Activated T-cell treated with anti-CD3 and anti-CD28 coated beads for 24 hours (primary cell): ENCODE measurements around the gene PSMB9.

ENCODE experiments used
- DNase-seq: peaks from one replicate; pipeline ENCODE4 v3.0.0-alpha.2; 2020; ENCODE audit warnings: low read depth

The PSMB9 gene

DNA sequence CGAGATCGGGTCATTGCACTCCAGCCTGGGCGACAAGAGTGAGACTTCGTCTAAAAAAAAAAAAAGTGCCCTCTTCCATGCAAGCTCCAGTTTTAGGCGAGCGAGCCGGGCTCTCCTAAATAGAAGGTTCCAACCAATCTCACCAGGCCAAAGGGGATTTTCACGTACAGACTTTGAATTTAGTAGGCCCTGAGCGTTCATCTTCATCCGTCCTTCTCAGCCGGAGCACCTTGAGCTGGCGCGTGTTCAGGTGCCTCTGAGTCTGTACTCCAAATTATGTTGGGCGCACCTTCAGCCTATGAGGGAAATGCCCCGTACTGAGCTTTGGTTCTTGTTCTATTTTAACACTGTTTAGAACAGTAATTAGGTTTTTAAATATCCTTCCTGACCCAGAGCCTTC is 14.6 kb upstream of the PSMB9 start:
- no peak for DNase-seq

GRCh38 chr6:32840604-32841246 is 13.3 kb upstream of the PSMB9 start:
- DNase-seq: no peak

- no peak for DNase-seq
Observed at GRCh38 chr6:32842021-32842650, 11.9 kb upstream of the PSMB9 start.

DNA sequence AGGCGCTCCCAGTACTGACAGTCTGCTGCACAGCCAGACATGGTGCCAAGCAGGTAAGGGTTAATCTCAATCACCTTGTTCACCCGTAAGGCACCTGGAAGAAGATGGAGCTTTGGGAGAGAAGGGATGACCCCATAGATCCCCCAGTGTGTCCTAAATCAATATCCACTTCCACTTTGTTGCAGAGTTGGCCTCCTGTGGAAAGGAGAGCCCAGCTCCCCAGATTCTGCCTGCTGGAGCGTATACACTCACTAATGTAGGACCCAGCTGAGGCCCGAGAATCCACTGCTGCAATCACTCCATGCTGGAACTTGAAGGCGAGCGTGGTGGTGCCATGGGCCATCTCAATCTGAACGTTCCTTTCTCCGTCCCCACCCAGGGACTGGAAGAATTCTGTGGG is 11.3 kb upstream of the PSMB9 start:
- no peak for DNase-seq

- DNase-seq: no peak
Observed at GRCh38 chr6:32843331-32843978, 10.5 kb upstream of the PSMB9 start.

- peak; percentile 96 for DNase-seq
Observed at GRCh38 chr6:32843979-32844838, 9.8 kb upstream of the PSMB9 start, which contains the start of gene PSMB8. Gene PSMB8, minus strand, starts transcription at chr6:32844047. Its CDS starts 51 bp downstream, at chr6:32843996.

DNA sequence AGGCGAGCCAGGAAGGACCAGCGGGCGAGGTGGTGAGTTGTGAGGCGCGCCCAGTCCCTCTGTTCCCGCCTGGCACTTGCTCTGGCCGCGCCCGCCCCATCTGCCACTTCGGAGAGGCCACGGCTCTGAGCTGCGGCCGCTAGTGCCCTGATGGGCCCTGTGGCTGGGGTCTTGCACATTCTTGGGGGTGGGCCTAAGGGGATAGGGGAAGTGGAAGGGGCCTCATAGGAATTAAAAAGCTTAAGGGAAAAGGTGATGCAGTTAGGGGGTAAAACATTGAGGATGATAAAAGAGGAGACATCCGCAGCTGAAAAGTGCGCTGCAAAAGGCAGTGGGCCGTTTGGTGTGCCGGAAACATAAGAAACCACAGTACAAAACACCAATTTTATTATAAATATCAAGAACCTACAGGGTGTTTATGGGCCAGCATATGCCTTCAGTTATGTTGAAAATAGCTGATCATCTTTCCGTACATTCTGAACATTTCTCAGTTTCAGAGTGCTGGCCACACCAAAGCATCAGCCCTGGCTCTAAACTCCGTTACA is 9.1 kb upstream of the PSMB9 start:
- no peak for DNase-seq

GRCh38 chr6:32845384-32845884 is 8.6 kb upstream of the PSMB9 start:
- DNase-seq: peak; percentile 35

GRCh38 chr6:32847004-32847403 is 7.0 kb upstream of the PSMB9 start:
- DNase-seq: no peak

DNA sequence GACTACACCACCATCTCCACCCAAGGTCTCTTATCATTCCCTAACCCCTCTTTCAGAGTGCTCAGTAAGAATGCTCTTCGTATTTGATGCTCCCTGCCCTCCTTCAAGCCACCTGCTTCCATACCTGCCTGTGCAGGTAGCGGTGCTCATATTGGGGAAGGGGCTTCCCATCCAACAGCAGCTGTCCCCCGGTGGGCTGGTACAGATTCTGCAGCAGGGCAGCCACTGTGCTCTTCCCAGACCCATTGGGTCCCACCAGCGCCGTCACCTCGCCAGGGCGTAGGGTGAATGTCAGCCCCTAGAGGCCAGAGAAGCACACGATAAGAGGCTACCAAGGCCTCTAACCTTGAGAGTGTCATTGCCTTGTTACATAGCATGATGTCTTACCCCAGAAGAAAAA is 6.2 kb upstream of the PSMB9 start:
- DNase-seq: no peak

DNA sequence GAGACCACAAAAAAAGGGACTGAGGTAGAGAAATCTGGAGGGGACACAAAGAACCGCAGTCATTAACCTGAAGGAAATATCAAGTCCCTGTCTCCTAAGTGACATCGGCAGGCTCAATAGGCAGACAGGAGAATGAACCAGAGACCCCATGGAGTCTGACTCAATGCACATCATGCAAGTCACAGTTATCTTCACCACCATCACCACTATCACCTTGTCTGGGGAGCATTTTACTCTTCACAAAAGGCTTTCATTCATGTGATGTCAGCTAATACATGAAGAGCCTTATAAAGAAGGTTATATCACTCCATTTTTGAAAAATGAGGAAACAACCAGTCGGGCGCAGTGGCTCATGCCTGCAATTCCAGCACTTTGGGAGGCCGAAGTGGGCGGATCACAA is 4.9 kb upstream of the PSMB9 start:
- no peak for DNase-seq

- no peak for DNase-seq
Observed at GRCh38 chr6:32851025-32851424, 3.0 kb upstream of the PSMB9 start.

- no peak for DNase-seq
Observed at GRCh38 chr6:32852018-32852843, 1.8 kb upstream of the PSMB9 start.

GRCh38 chr6:32852844-32853540 is 1.0 kb upstream of the PSMB9 start:
- DNase-seq: no peak

DNA sequence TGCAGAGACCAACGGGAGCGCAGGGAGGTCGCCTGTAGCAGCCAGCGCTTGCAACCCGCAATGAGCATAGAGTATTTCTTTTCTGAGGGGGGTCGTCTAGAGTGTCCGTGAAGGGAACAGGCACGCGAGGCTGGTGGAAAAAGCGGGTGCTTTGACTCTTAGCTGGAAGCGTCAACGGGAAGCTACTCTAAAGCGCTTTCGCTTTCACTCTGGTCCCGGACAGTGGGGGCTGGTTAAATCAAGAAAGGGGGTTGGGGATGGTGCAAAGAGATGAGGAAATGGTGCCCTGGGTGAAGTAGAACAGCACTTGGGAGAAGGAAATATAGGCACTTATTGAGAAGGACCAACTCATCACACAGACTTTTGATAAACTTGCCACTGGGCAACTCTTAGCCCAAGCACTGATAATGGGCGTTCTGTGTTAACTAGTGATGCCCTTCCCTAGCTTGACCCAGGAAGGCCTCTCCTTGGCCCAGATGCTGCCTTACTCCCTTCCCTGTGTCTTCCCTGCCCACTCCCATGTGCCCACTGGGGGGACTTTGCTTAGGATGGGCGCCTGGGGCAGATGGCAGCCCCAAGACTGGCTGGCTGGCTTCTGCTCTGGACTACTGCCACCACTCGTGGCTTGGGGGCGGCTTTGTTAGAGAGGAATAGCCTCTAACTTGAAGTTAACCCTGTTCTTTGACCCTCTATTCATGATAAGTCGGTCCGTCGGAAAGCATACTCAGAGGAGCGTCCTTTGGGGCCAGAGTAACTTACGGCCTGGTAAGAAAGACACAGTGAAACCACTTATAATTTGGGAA is 585 bp downstream of the PSMB9 start:
- peak; percentile 61 for DNase-seq

DNA sequence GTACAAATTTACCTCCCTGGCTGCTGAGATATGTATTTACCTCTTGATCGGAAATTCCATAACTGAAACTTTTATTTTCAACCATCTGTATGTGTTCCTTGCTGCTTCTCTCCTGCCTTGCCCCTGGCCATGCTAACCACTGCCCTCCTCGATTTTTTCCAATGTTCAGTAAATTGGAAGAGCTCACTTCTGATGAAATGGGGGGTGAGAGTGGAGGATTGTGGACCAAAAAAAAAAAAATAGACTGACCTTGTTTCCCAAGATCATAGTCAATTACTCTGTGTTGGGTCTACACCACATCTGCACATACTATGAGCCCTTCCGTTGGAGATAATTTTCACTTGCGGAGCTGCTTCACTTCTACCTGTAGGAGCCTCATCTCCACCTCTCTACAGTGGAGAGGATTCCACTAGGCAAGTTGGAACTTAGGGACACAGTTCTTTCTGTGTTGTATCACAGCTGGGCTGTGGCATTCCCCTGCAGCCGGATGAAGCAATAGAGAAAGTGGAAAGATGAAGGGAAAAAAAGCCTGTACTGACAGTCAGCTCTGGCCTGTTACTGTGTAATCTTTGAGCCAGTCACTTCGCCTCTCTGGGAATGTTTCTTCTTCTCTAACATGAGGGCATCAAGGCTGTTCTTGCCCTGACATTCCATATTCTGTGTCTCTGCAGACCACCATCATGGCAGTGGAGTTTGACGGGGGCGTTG is 1.6 kb downstream of the PSMB9 start:
- no peak for DNase-seq

DNA sequence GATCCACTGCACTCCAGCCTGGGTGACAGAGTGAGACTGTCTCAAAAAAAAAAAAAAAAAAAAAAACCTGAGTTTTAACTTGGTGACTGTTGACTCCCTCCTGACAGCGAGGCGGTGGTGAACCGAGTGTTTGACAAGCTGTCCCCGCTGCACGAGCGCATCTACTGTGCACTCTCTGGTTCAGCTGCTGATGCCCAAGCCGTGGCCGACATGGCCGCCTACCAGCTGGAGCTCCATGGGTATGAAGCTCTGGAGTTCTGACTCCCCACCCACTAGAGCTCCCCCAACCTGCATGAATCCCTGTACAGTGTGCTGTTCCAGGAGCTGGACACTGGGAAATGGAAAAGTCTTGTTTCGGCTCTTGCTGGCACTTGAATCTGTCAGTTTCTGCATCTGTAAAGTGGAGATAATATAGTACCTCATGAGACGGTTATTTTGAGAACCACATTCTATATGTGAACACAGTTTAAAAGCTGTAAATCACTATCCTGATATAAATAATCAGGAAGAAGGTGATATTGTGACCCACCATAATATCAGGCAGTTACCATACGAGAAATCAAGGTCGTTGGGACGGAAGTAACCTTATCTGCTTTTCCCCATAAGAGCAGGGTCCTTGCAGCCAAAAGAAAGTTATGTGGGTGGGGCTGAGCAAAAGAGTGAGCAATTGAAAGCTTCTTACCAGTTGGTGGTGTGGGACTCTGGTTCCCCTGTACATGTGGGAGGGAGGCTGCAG is 3.3 kb downstream of the PSMB9 start:
- DNase-seq: no peak

DNA sequence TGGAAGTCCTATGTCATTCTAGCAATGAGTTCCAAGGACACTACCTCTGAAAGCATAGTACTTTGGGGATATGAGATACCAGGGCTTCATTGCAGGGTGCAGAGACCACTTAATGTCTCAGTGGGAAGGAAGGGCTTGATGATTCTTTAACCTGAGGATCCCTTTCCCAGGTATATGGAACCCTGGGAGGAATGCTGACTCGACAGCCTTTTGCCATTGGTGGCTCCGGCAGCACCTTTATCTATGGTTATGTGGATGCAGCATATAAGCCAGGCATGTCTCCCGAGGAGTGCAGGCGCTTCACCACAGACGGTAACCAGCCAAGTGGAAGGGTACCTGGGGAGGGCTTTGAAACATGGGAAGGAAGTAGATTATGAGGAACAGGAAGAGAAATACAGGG is 4.2 kb downstream of the PSMB9 start:
- DNase-seq: no peak
